Endothelial cell of umbilical vein (primary cell): ENCODE data around the gene PDHA1. TPM values are rescaled to one million over a fixed set of nuclear protein-coding genes. Genes with fewer than 3 reads are reported as not detected.

Experiments
- BruUV-seq: library from RNA; stranded (reverse); fragments of 400-500 nt; replicated peaks from 2 replicates; lab custom pipeline; 2021; lab: Mats Ljungman, UMichigan
- CTCF ChIA-PET: fragments of 300-600, 350-600 bp; sonication (Branson Sonifier 250); formaldehyde crosslinking; loops from one replicate; lab custom pipeline; 2021; ENCODE audit warnings: antibody characterized with exemption, inconsistent platforms; lab: Charles Lee
- POLR2A ChIA-PET: fragments of 300-600, 350-600 bp; sonication (Branson Sonifier 250); formaldehyde crosslinking; loops from one replicate; lab custom pipeline; 2021; ENCODE audit warnings: antibody characterized with exemption, inconsistent platforms; lab: Charles Lee
- DNase-seq: peaks from one replicate; pipeline ENCODE4 v3.0.0-alpha.2; 2011; ENCODE audit warnings: low read depth, low spot score
- FAIRE-seq: peaks from 2 replicates; lab custom pipeline; 2011; peaks lifted over from hg19 to GRCh38; lab: Jason Lieb, UNC
- H2AFZ ChIP-seq: 2 replicates; pipeline ENCODE4 v1.6.0; 2012; ENCODE audit warnings: low read depth, low read length, control low read depth, inconsistent platforms
- H3K27ac ChIP-seq: 2 replicates; pipeline ENCODE4 v1.5.1; 2011; ENCODE audit warnings: low read depth, mild to moderate bottlenecking, control low read depth, low read length, moderate library complexity; ENCODE audit not compliant: insufficient read depth
- H3K27me3 ChIP-seq, 2 experiments: 2 replicates each; pipeline versions ENCODE4 v1.6.0 to v1.6.1; 2011; ENCODE audit warnings: low read length in 2 of 2, mixed read lengths in 1 of 2; ENCODE audit not compliant: control insufficient read depth in 2 of 2, insufficient read depth in 2 of 2
- H3K36me3 ChIP-seq, 2 experiments: 2 replicates in 1 of 2; 3 replicates in 1 of 2; pipeline ENCODE4 v1.5.1; 2011; ENCODE audit warnings: low read length in 2 of 2, mild to moderate bottlenecking in 1 of 2, moderate library complexity in 1 of 2; ENCODE audit not compliant: control insufficient read depth in 2 of 2, insufficient read depth in 2 of 2; ENCODE audit errors: extremely low read depth in 1 of 2
- H3K4me1 ChIP-seq: 3 replicates; pipeline ENCODE4 v1.5.1; 2011; ENCODE audit warnings: mild to moderate bottlenecking, low read length; ENCODE audit not compliant: control insufficient read depth, insufficient read depth; ENCODE audit errors: extremely low read depth
- H3K4me2 ChIP-seq: 2 replicates; pipeline ENCODE4 v1.6.1; 2011; ENCODE audit warnings: low read length, control low read depth, mixed read lengths; ENCODE audit not compliant: insufficient read depth
- H3K4me3 ChIP-seq, 3 experiments: fragments of 200-600 bp in 1 of 3; sonication (generic), shearing (Covaris generic) in 1 of 3; replicated peaks in 1 of 3; 2 replicates each; pipeline ENCODE4 v1.5.1; 2011 to 2016; ENCODE audit warnings: control low read depth in 3 of 3, low read length in 3 of 3, mild to moderate bottlenecking in 2 of 3, inconsistent platforms in 1 of 3, low read depth in 1 of 3, moderate library complexity in 1 of 3; ENCODE audit not compliant: insufficient read depth in 1 of 3
- H3K79me2 ChIP-seq: 2 replicates; pipeline ENCODE4 v1.6.0; 2012; ENCODE audit warnings: low read length, inconsistent platforms; ENCODE audit not compliant: control insufficient read depth, insufficient read depth
- H3K9ac ChIP-seq: replicated peaks from 2 replicates; pipeline ENCODE3; 2011; ENCODE audit warnings: low read length, control low read depth; ENCODE audit not compliant: insufficient read depth; ENCODE audit errors: extremely low read depth
- H3K9me1 ChIP-seq: replicated peaks from 3 replicates; pipeline ENCODE4 v1.6.0; 2011; ENCODE audit warnings: mild to moderate bottlenecking, low read length; ENCODE audit not compliant: control insufficient read depth, insufficient read depth; ENCODE audit errors: extremely low read depth
- H3K9me3 ChIP-seq: replicated peaks from 2 replicates; pipeline ENCODE4 v1.5.1; 2012; ENCODE audit warnings: low read length, inconsistent platforms; ENCODE audit not compliant: control insufficient read depth, insufficient read depth
- H4K20me1 ChIP-seq: replicated peaks from 2 replicates; pipeline ENCODE3; 2011; ENCODE audit warnings: mild to moderate bottlenecking, low read length; ENCODE audit not compliant: control insufficient read depth, insufficient read depth; ENCODE audit errors: extremely low read depth
- FOS ChIP-seq: IDR thresholded peaks from 2 replicates; pipeline ENCODE4 v1.6.1; 2011; ENCODE audit warnings: mild to moderate bottlenecking, low read length, moderate library complexity, borderline replicate concordance; ENCODE audit not compliant: insufficient read depth
- POLR2AphosphoS5 ChIP-seq: IDR thresholded peaks from 2 replicates; pipeline ENCODE4 v1.6.1; 2012; ENCODE audit warnings: low read depth, mild to moderate bottlenecking, control low read depth, low read length, moderate library complexity; ENCODE audit not compliant: insufficient read depth
- dilution Hi-C: fragments of 300-500 bp; cut with MboI; formaldehyde crosslinking; loops from one replicate; pipeline ENCODE4 v1.15.0; 2019; ENCODE audit warnings: low sequenced_read_pairs; ENCODE audit not compliant: extremely low pct_ligation_motif_present
- intact Hi-C: fragments of 100-400 bp; cut with micrococcal nuclease; formaldehyde crosslinking; loops from one replicate; pipeline ENCODE4 v1.10.0; 2022
- polyA plus RNA-seq, 4 experiments: library from polyadenylated mRNA; depleted of rRNA in 3 of 4; stranded (reverse) in 3 of 4; unstranded in 1 of 4; fragments of >200 nt; gene quantifications; 2 replicates each; pipeline versions ENCODE4 v1.2.1 to v1.2.3, GENCODE V29; 2011 to 2012; ENCODE audit warnings: missing spikeins in 1 of 4
- small RNA-seq: library from RNA; depleted of rRNA; stranded (forward); fragments of <200 nt; gene quantifications from one replicate; pipeline ENCODE3, GENCODE V24; 2012; ENCODE audit warnings: low replicate concordance, low read depth; ENCODE audit not compliant: insufficient read depth, insufficient read length
- total RNA-seq: library from RNA; stranded (reverse); gene quantifications from 2 replicates; pipeline ENCODE4 v1.2.3, GENCODE V29; 2021

PDHA1 gene
- total and polyA plus RNA-seq, 2 donors (not counting 3 experiments of a cell fraction or from before 2014, with no cell fraction given): 76.8 to 138 TPM

DNA sequence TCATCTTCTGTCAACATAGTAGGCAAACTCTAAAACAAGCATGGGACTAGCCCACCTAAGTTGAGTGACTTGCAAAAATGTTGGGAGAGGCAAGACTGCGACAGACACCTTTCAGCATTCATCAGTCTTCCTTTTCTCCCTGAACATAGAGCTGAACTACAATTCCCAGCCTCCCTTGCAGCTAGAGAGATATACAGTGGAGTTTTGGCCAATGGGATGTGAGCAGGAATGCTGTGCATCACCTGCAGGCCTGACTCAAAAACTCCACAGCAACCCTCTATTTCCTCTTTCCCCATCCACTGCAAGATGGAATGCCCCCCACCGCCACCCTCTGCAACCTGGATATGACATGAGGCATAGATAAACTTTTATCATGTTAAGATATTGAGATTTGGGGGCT lies 66.5 kb downstream of the PDHA1 start:
- Histone ChIP-seq H3K79me2 (no peaks in the 10 kb centered on the region), H3K4me1 (no peaks in the 10 kb centered on the region), H3K27me3 (no peaks in the 10 kb centered on the region), H3K36me3 (no peaks in the 10 kb centered on the region), H2AFZ (no peak overlapping the region), H3K27ac (no peak overlapping the region), H3K9me1 (no peaks in the 10 kb centered on the region), H3K4me3 (no peak overlapping the region), H3K9ac (no peak overlapping the region), H3K9me3 (no peaks in the 10 kb centered on the region), H3K4me2 (no peak overlapping the region), H4K20me1 (no peaks in the 10 kb centered on the region)
- TF ChIP-seq POLR2AphosphoS5 (no peak), FOS (no peak)
- BruUV-seq: no TSS peak
- intact Hi-C loops: no loop called here
- dilution Hi-C loops: no loop called here
- no peak for FAIRE-seq
- POLR2A ChIA-PET: no interaction called here
- DNase-seq: no peak
- CTCF ChIA-PET: no interaction called here

Small RNAs within 50 kb of the gene (small RNA-seq; reads per million reads assigned to genes)
- gene RF00019: not detected

Other genes starting within 250 kb of the PDHA1 start
- not detected in 2 replicates for gene ADGRG2, start 221.5 kb upstream of the PDHA1 start, total RNA-seq
- not detected in 2 replicates for gene ADGRG2, start 221.5 kb upstream of the PDHA1 start, polyA plus RNA-seq
- 0.09 TPM in 1 of 2 replicates, not detected in the other for gene MAP3K15, start 171.6 kb downstream of the PDHA1 start, total RNA-seq
- gene MAP3K15, start 171.6 kb downstream of the PDHA1 start, polyA plus RNA-seq: 0.01 and 0.03 TPM in 2 replicates